ENCODE results near the gene FSHR.

Gene FSHR

GRCh38 chr2:49004036-49004626 is 150.2 kb downstream of the FSHR start:
- Histone ChIP-seq H3K23ac (ENCODE audit: low read length) (no peak overlapping the region), H2AFZ (ENCODE audit: insufficient read depth, low read length, poor library complexity) (no peak overlapping the region), H3K27ac (ENCODE audit: low read depth, low read length) (no peak overlapping the region), H3K18ac (ENCODE audit: low read length) (no peak overlapping the region), H3K79me1 (ENCODE audit: low read length) (no peaks in the 10 kb centered on the region), H3K4me1 (ENCODE audit: control insufficient read depth in 1 of 2, insufficient read depth in 2 of 2, low read length in 2 of 2) (no peaks in the 10 kb centered on the region), H3K4ac (ENCODE audit: low read depth, low read length) (no peak overlapping the region), H2AK5ac (ENCODE audit: low read length) (no peak overlapping the region), H2BK120ac (ENCODE audit: insufficient read depth, low read length, poor library complexity) (no peak overlapping the region), H3K14ac (ENCODE audit: low read length) (no peak overlapping the region), H3K9me3 (ENCODE audit: insufficient read depth, low read depth, low read length) (no peaks in the 10 kb centered on the region), H4K12ac (ENCODE audit: low read depth, low read length) (no peak overlapping the region), H3K4me3 (ENCODE audit: low read depth, low read length) (no peak overlapping the region), H4K91ac (ENCODE audit: low read depth, low read length) (no peak overlapping the region), H3K27me3 (ENCODE audit: insufficient read depth, low read length) (no peaks in the 10 kb centered on the region), H3K4me2 (ENCODE audit: low read length) (no peak overlapping the region), H3K9ac (ENCODE audit: low read length) (no peak overlapping the region), H2BK12ac (ENCODE audit: low read length) (no peak overlapping the region), H3K79me2 (ENCODE audit: control insufficient read depth, insufficient read depth, low read length, poor library complexity) (no peaks in the 10 kb centered on the region), H4K8ac (ENCODE audit: low read depth, low read length) (no peak overlapping the region), H3K36me3 (ENCODE audit: control insufficient read depth in 1 of 2, insufficient read depth in 2 of 2, low read length in 2 of 2) (no peaks in the 10 kb centered on the region), H2BK5ac (ENCODE audit: low read depth, low read length, poor library complexity) (no peak overlapping the region)
- DNase-seq, result no peak
- no CpG with 5 or more reads among the region's 1 CpG for WGBS (ENCODE audit: extremely low coverage, insufficient coverage, insufficient read length)

- Histone ChIP-seq H3K9me3 (ENCODE audit: insufficient read depth, low read depth, low read length) (no peaks in the 10 kb centered on the region), H3K79me2 (ENCODE audit: control insufficient read depth, insufficient read depth, low read length, poor library complexity) (no peaks in the 10 kb centered on the region), H3K4me3 (ENCODE audit: low read depth, low read length) (no peak overlapping the region), H2AK5ac (ENCODE audit: low read length) (no peak overlapping the region), H3K4me2 (ENCODE audit: low read length) (no peak overlapping the region), H3K36me3 (ENCODE audit: control insufficient read depth in 1 of 2, insufficient read depth in 2 of 2, low read length in 2 of 2) (no peaks in the 10 kb centered on the region), H4K8ac (ENCODE audit: low read depth, low read length) (no peak overlapping the region), H4K91ac (ENCODE audit: low read depth, low read length) (no peak overlapping the region), H3K27ac (ENCODE audit: low read depth, low read length) (no peak overlapping the region), H2BK5ac (ENCODE audit: low read depth, low read length, poor library complexity) (no peak overlapping the region), H2BK120ac (ENCODE audit: insufficient read depth, low read length, poor library complexity) (no peak overlapping the region), H3K4ac (ENCODE audit: low read depth, low read length) (no peak overlapping the region), H3K18ac (ENCODE audit: low read length) (no peak overlapping the region), H4K12ac (ENCODE audit: low read depth, low read length) (no peak overlapping the region), H3K23ac (ENCODE audit: low read length) (no peak overlapping the region), H3K4me1 (ENCODE audit: control insufficient read depth in 1 of 2, insufficient read depth in 2 of 2, low read length in 2 of 2) (no peaks in the 10 kb centered on the region), H3K9ac (ENCODE audit: low read length) (no peak overlapping the region), H3K27me3 (ENCODE audit: insufficient read depth, low read length) (no peaks in the 10 kb centered on the region), H2AFZ (ENCODE audit: insufficient read depth, low read length, poor library complexity) (no peak overlapping the region), H2BK12ac (ENCODE audit: low read length) (no peak overlapping the region), H3K14ac (ENCODE audit: low read length) (no peak overlapping the region), H3K79me1 (ENCODE audit: low read length) (no peaks in the 10 kb centered on the region)
- WGBS (ENCODE audit: extremely low coverage, insufficient coverage, insufficient read length), result no CpG with 5 or more reads among the region's 5 CpGs
- DNase-seq, result no peak
Observed at GRCh38 chr2:49003201-49003600, 151.1 kb downstream of the FSHR start.

- Histone ChIP-seq H3K9ac (ENCODE audit: low read length) (no peak overlapping the region), H4K12ac (ENCODE audit: low read depth, low read length) (no peak overlapping the region), H4K8ac (ENCODE audit: low read depth, low read length) (no peak overlapping the region), H3K79me1 (ENCODE audit: low read length) (no peaks in the 10 kb centered on the region), H3K36me3 (ENCODE audit: control insufficient read depth in 1 of 2, insufficient read depth in 2 of 2, low read length in 2 of 2) (no peaks in the 10 kb centered on the region), H2AK5ac (ENCODE audit: low read length) (no peak overlapping the region), H3K79me2 (ENCODE audit: control insufficient read depth, insufficient read depth, low read length, poor library complexity) (no peaks in the 10 kb centered on the region), H3K4ac (ENCODE audit: low read depth, low read length) (no peak overlapping the region), H3K27ac (ENCODE audit: low read depth, low read length) (no peak overlapping the region), H3K4me1 (ENCODE audit: control insufficient read depth in 1 of 2, insufficient read depth in 2 of 2, low read length in 2 of 2) (no peaks in the 10 kb centered on the region), H2AFZ (ENCODE audit: insufficient read depth, low read length, poor library complexity) (no peak overlapping the region), H3K23ac (ENCODE audit: low read length) (no peak overlapping the region), H4K91ac (ENCODE audit: low read depth, low read length) (no peak overlapping the region), H3K9me3 (ENCODE audit: insufficient read depth, low read depth, low read length) (no peaks in the 10 kb centered on the region), H2BK120ac (ENCODE audit: insufficient read depth, low read length, poor library complexity) (no peak overlapping the region), H2BK12ac (ENCODE audit: low read length) (no peak overlapping the region), H3K14ac (ENCODE audit: low read length) (no peak overlapping the region), H2BK5ac (ENCODE audit: low read depth, low read length, poor library complexity) (no peak overlapping the region), H3K4me3 (ENCODE audit: low read depth, low read length) (no peak overlapping the region), H3K4me2 (ENCODE audit: low read length) (no peak overlapping the region), H3K27me3 (ENCODE audit: insufficient read depth, low read length) (no peaks in the 10 kb centered on the region), H3K18ac (ENCODE audit: low read length) (no peak overlapping the region)
- DNase-seq, result no peak
- WGBS (ENCODE audit: extremely low coverage, insufficient coverage, insufficient read length), result no CpG with 5 or more reads among the region's 3 CpGs
Observed at GRCh38 chr2:49002750-49003149, 151.6 kb downstream of the FSHR start.

- H3K4ac ChIP-seq (ENCODE audit: low read depth, low read length), result no peak overlapping the region
- no peak overlapping the region for H2BK5ac ChIP-seq (ENCODE audit: low read depth, low read length, poor library complexity)
- no peak overlapping the region for H3K18ac ChIP-seq (ENCODE audit: low read length)
- H3K27me3 ChIP-seq (ENCODE audit: insufficient read depth, low read length), result no peaks in the 10 kb centered on the region
- no peak overlapping the region for H2BK12ac ChIP-seq (ENCODE audit: low read length)
- no peak overlapping the region for H2AFZ ChIP-seq (ENCODE audit: insufficient read depth, low read length, poor library complexity)
- no peak overlapping the region for H4K91ac ChIP-seq (ENCODE audit: low read depth, low read length)
- H2AK5ac ChIP-seq (ENCODE audit: low read length), result no peak overlapping the region
- no peak overlapping the region for H3K9ac ChIP-seq (ENCODE audit: low read length)
- no peaks in the 10 kb centered on the region for H3K79me1 ChIP-seq (ENCODE audit: low read length)
- H3K9me3 ChIP-seq (ENCODE audit: insufficient read depth, low read depth, low read length), result no peaks in the 10 kb centered on the region
- no peak overlapping the region for H4K12ac ChIP-seq (ENCODE audit: low read depth, low read length)
- H3K79me2 ChIP-seq (ENCODE audit: control insufficient read depth, insufficient read depth, low read length, poor library complexity), result no peaks in the 10 kb centered on the region
- no peaks in the 10 kb centered on the region for H3K4me1 ChIP-seq (ENCODE audit: control insufficient read depth in 1 of 2, insufficient read depth in 2 of 2, low read length in 2 of 2)
- no peaks in the 10 kb centered on the region for H3K36me3 ChIP-seq (ENCODE audit: control insufficient read depth in 1 of 2, insufficient read depth in 2 of 2, low read length in 2 of 2)
- no peak overlapping the region for H2BK120ac ChIP-seq (ENCODE audit: insufficient read depth, low read length, poor library complexity)
- H3K14ac ChIP-seq (ENCODE audit: low read length), result no peak overlapping the region
- no peak for DNase-seq
- no peak overlapping the region for H3K27ac ChIP-seq (ENCODE audit: low read depth, low read length)
- no peak overlapping the region for H4K8ac ChIP-seq (ENCODE audit: low read depth, low read length)
- no peak overlapping the region for H3K4me2 ChIP-seq (ENCODE audit: low read length)
- no peak overlapping the region for H3K4me3 ChIP-seq (ENCODE audit: low read depth, low read length)
- no peak overlapping the region for H3K23ac ChIP-seq (ENCODE audit: low read length)
Observed at GRCh38 chr2:49000695-49001094, 153.6 kb downstream of the FSHR start.
